ENCODE data around the gene TECPR1. TPM values are rescaled to one million over a fixed set of nuclear protein-coding genes. Genes with fewer than 3 reads are reported as not detected.

Gene TECPR1
- total and polyA plus RNA-seq, 7 donors, result 7.7 to 38.2 (median 12.6) TPM

DNA sequence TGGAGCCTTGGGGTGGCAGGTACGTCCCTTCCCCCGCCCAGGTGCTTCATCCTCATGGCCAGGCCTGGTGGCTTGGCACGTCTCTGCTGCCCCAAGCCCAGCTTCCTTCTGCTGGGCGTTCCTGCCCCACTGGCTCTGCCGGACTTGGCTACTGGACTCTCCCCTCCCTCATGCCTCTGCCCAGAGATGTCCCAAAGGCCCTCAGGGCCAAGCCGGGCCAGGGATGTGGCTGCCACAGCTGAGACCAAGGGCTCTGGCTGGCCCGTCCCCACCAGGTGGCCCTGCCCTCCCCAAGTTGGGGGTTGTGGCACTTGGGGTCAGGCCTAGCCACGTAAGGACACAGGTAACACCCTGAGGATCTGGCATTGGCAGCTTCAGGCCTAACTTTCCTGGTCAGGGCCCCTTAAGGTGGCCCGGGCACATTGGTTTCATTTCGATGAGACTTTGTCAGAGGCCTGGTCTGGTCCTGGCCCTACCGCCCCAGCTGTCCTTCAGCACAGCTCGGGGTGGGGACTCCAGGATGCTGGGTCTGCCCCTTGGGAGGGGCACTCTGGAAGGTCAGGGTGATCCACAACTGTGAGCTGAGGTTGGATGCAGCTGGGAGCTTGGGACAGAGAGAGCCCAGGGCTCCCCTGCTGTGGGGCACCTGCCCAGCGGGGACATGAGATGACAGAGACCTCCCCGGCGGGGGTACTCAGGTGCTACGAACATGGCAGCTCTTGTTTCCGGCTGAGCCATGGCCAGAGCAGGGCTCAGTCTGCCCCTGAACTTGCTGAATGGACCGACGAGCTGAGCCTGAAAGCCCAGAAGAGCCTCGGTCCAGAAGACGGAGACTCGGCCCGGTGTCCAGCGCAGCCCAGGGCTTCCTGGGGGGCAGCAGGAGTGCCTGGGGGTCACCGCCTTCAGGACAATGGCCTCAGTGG lies 37.9 kb downstream of the TECPR1 start:
- TF ChIP-seq EP300 (IDR thresholded peaks at IDR 0.05), result no peak
- 84 to 92% methylated on average over 25 of the region's 25 CpGs for WGBS, 2 donors
- intact Hi-C loops (cut with DNase I), result no loop called here
- Histone ChIP-seq H3K4me3 (no peak overlapping the region), H3K36me3 (peaks cover 0 to 15% (median 8%) of the 10 kb centered on the region in 4 donors), H3K9me3 (no peaks in the 10 kb centered on the region), H3K4me1 (peaks cover 0 to 14% (median 7%) of the 10 kb centered on the region in 4 donors), H3K27ac (no peak overlapping the region), H3K27me3 (peaks cover 7 to 24% (median 12%) of the 10 kb centered on the region in 3 donors)
- DNase-seq, result peak; percentile 43

- Histone ChIP-seq H3K36me3 (peaks cover 0 to 15% (median 8%) of the 10 kb centered on the region in 4 donors), H3K9me3 (no peaks in the 10 kb centered on the region), H3K27me3 (peaks cover 7 to 24% (median 12%) of the 10 kb centered on the region in 3 donors), H3K27ac (no peak overlapping the region), H3K4me1 (peaks cover 0 to 14% (median 7%) of the 10 kb centered on the region in 4 donors), H3K4me3 (no peak overlapping the region)
- WGBS, 2 donors, result 87 to 89% methylated on average over 8 of the region's 8 CpGs
- intact Hi-C loops (cut with DNase I), result no loop called here
- peak; percentile 56 for DNase-seq
- TF ChIP-seq EP300 (IDR thresholded peaks at IDR 0.05) (no peak), POLR2AphosphoS5 (IDR thresholded peaks at IDR 0.05) (no peak), POLR2A (IDR thresholded peaks at IDR 0.05) (no peak), CTCF (IDR thresholded peaks at IDR 0.05) (no peak)
Measured at GRCh38 chr7:98213296-98213887, 38.6 kb downstream of the TECPR1 start.

DNA sequence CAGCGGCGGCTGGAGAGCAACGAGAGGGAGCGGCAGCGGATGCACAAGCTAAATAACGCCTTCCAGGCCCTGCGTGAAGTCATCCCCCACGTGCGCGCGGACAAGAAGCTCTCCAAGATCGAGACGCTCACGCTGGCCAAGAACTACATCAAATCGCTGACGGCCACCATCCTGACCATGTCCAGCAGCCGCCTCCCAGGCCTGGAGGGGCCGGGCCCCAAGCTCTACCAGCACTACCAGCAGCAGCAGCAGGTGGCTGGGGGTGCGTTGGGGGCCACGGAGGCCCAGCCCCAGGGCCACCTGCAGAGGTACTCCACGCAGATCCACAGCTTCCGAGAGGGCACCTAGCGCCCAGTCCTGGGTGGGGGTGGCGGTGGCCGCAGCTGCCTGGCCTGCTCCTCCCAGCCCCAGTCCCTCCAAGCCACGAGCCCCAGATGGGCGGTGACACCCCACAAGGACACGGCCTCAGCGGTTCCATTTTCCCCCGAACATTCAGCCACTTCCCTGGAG lies 39.4 kb downstream of the TECPR1 start:
- peak; percentile 63 for DNase-seq
- peaks cover 7 to 24% (median 12%) of the 10 kb centered on the region in 3 donors for H3K27me3 ChIP-seq
- intact Hi-C loops (cut with DNase I), result no loop called here
- no peak overlapping the region for H3K27ac ChIP-seq
- TF ChIP-seq POLR2AphosphoS5 (IDR thresholded peaks at IDR 0.05), result no peak
- no peak for TF ChIP-seq POLR2A (IDR thresholded peaks at IDR 0.05)
- TF ChIP-seq EP300 (IDR thresholded peaks at IDR 0.05), result no peak
- no peak for TF ChIP-seq CTCF (IDR thresholded peaks at IDR 0.05)
- no peak overlapping the region for H3K4me3 ChIP-seq
- 89 to 93% methylated on average over 30 of the region's 30 CpGs for WGBS, 2 donors
- H3K4me1 ChIP-seq, result peaks cover 0 to 14% (median 7%) of the 10 kb centered on the region in 4 donors
- H3K36me3 ChIP-seq, result peaks cover 0 to 14% (median 6%) of the 10 kb centered on the region in 4 donors
- H3K9me3 ChIP-seq, result no peaks in the 10 kb centered on the region

DNA sequence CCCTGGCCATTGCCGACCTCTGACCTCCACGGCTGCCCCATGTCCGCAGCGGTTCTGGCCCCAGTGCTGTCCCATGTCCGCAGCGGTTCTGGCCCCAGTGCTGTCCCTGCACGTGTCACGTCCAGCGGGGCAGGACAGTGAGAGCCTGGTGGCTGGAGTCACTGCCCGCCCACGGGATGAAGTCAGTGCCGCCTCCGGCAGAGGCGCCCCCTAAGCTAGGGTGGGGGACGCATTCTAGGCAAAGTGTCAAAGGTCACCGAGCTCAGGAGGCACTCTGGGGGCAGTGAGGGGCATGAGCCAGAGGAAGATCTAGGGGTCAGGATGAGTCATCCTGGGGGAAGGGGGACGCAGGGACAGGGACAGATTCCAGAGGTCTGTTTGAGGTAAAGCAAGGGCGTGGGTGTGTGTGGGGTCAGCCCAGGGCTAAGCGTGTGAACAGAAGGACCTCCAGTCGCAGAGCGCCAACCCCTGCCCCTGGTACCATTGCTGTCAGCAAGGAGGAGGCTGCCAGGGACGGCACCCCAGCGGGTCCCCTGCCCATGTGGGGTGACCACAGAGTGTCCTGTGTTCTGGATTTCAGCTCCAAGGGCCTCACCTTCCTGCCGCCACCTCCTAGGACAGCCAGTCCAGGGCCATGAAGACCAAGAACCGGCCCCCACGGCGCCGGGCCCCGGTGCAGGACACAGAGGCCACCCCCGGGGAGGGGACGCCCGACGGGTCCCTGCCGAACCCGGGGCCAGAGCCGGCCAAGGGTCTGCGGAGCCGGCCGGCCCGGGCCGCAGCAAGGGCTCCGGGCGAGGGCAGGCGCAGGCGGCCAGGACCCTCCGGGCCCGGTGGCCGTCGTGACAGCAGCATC lies 40.1 kb downstream of the TECPR1 start:
- H3K4me3 ChIP-seq, result peak overlapping the region in 2 of 4 donors; percentile 40 to 41
- H3K27me3 ChIP-seq, result peaks cover 7 to 24% (median 12%) of the 10 kb centered on the region in 3 donors
- WGBS, 2 donors, result 68 to 85% methylated on average over 49 of the region's 49 CpGs
- no peak for TF ChIP-seq EP300 (IDR thresholded peaks at IDR 0.05)
- no peak for TF ChIP-seq POLR2AphosphoS5 (IDR thresholded peaks at IDR 0.05)
- H3K36me3 ChIP-seq, result peaks cover 0 to 14% (median 6%) of the 10 kb centered on the region in 4 donors
- no peaks in the 10 kb centered on the region for H3K9me3 ChIP-seq
- DNase-seq, result peak; percentile 62
- H3K27ac ChIP-seq, result no peak overlapping the region
- H3K4me1 ChIP-seq, result peaks cover 0 to 14% (median 7%) of the 10 kb centered on the region in 4 donors
- intact Hi-C loops (cut with DNase I), result no loop called here

GRCh38 chr7:98211221-98211675 lies 40.8 kb downstream of the TECPR1 start, which contains the start of gene BHLHA15:
Gene BHLHA15 (plus strand): TSS chr7:98211439. CDS start chr7:98212310, 871 bp downstream.
- Histone ChIP-seq H3K9me3 (no peaks in the 10 kb centered on the region), H3K36me3 (peaks cover 0 to 15% (median 11%) of the 10 kb centered on the region in 4 donors), H3K27ac (no peak within 1 kb of the TSS), H3K4me1 (peaks cover 0 to 14% (median 7%) of the 10 kb centered on the region in 4 donors), H3K4me3 (peak within 1 kb of the TSS in 3 of 4 donors; percentile 29 to 41 (median 40)), H3K27me3 (peaks cover 7 to 24% (median 12%) of the 10 kb centered on the region in 3 donors)
- intact Hi-C loops (cut with DNase I), result no loop called here
- TF ChIP-seq CTCF (IDR thresholded peaks at IDR 0.05), result no peak
- no peak for TF ChIP-seq EP300 (IDR thresholded peaks at IDR 0.05)
- no peak for TF ChIP-seq POLR2AphosphoS5 (IDR thresholded peaks at IDR 0.05)
- TF ChIP-seq POLR2A (IDR thresholded peaks at IDR 0.05), result no peak
- DNase-seq, result peak; percentile 56
- 2 to 3% methylated on average over 44 to 45 of the region's 45 CpGs for WGBS, 2 donors
